ENCODE data around the gene FRYL. TPM values are rescaled to one million over a fixed set of nuclear protein-coding genes. Genes with fewer than 3 reads are reported as not detected.

The FRYL gene
- total and polyA plus RNA-seq, 2 of the 8 experiments (the other 6 are each of a cell fraction or from before 2014, with no cell fraction given), result 8.0 to 36.5 TPM

- Histone ChIP-seq H3K23ac (ENCODE audit: insufficient read length) (no peak overlapping the region), H3K4ac (replicated peaks; ENCODE audit: insufficient read length, low read depth, low read length) (no peak overlapping the region), H2BK15ac (ENCODE audit: low read length) (no peak overlapping the region), H4K8ac (ENCODE audit: extremely low read depth, insufficient read depth, low read length) (no peak overlapping the region), H4K5ac (ENCODE audit: insufficient read length, low read depth, low read length) (no peak overlapping the region), H3K79me2 (ENCODE audit: control insufficient read depth in 1 of 2, insufficient read depth in 2 of 2, low read length in 2 of 2) (peaks cover 0 to 12% of the 10 kb centered on the region in 2 experiments; a peak in 2 of 4 replicates), H2AFZ (ENCODE audit: low read length) (no peak overlapping the region), H3K18ac (ENCODE audit: extremely low read depth, low read length) (no peak overlapping the region), H3K56ac (replicated peaks; ENCODE audit: insufficient read length, low read depth, low read length) (no peak overlapping the region), H3K79me1 (ENCODE audit: low read depth, low read length) (no peaks in the 10 kb centered on the region; the same call in 1 of the 2 replicates), H3K36me3 (ENCODE audit: control insufficient read depth in 2 of 4, insufficient read depth in 4 of 4, low read length in 3 of 4) (no peaks in the 10 kb centered on the region; a peak in 1 of 8 replicates), H2AK5ac (ENCODE audit: low read depth, low read length) (no peak overlapping the region), H3K27ac (ENCODE audit: low read depth, low read length) (no peak overlapping the region), H3K23me2 (ENCODE audit: low read depth, low read length) (no peaks in the 10 kb centered on the region), H4K20me1 (replicated peaks in 1 of 2; ENCODE audit: control insufficient read depth in 1 of 2, insufficient read depth in 2 of 2, low read length in 2 of 2) (peaks cover under 1 to 2% of the 10 kb centered on the region in 2 experiments), H2BK120ac (replicated peaks; ENCODE audit: low read depth, low read length) (no peak overlapping the region), H2BK5ac (ENCODE audit: low read depth, low read length) (no peak overlapping the region), H2BK20ac (ENCODE audit: low read length) (no peak overlapping the region), H3K4me3 (ENCODE audit: extremely low read depth in 1 of 4, insufficient read depth in 2 of 4, low read depth in 3 of 4, low read length in 4 of 4) (no peak overlapping the region), H3K27me3 (replicated peaks in 1 of 4; ENCODE audit: control insufficient read depth in 3 of 4, extremely low read depth in 1 of 4, insufficient read depth in 3 of 4, low read length in 3 of 4) (no peaks in the 10 kb centered on the region), H2BK12ac (ENCODE audit: low read depth, low read length) (no peak overlapping the region), H3K9me3 (ENCODE audit: insufficient read depth in 2 of 2, low read depth in 1 of 2, low read length in 1 of 2) (no peaks in the 10 kb centered on the region), H3K4me1 (replicated peaks in 1 of 4; ENCODE audit: control insufficient read depth in 3 of 4, insufficient read depth in 4 of 4, low read length in 3 of 4) (no peaks in the 10 kb centered on the region), H3K14ac (ENCODE audit: insufficient read length) (no peak overlapping the region), H3K9ac (replicated peaks in 1 of 4; ENCODE audit: extremely low read depth in 1 of 4, low read depth in 3 of 4, low read length in 3 of 4) (no peak overlapping the region), H3K4me2 (ENCODE audit: insufficient read depth in 1 of 2, low read depth in 2 of 2, low read length in 2 of 2) (no peak overlapping the region), H4K91ac (replicated peaks; ENCODE audit: insufficient read length, low read length) (no peak overlapping the region)
- WGBS, 2 experiments (ENCODE audit: extremely low coverage in 1 of 2, insufficient coverage in 1 of 2, insufficient read length in 1 of 2, insufficient replicate concordance in 2 of 2, low coverage in 1 of 2, low lambda C conversion rate in 2 of 2, missing lambda C conversion rate in 1 of 2), result 95% methylated on average over 3 of the region's 3 CpGs; no CpG with 5 or more reads in 1 of the 2 experiments
- no peak for FAIRE-seq
- no peak for TF ChIP-seq CHD1 (IDR thresholded peaks at IDR 0.05; ENCODE audit: low read depth, low read length)
- TF ChIP-seq SIN3A (conservative IDR thresholded peaks at IDR 0.05 in 1 of 2, IDR thresholded peaks at IDR 0.05 in 1 of 2; ENCODE audit: low read depth in 1 of 2, low read length in 2 of 2), result no peak
- TF ChIP-seq POU5F1 (IDR thresholded peaks at IDR 0.05; ENCODE audit: low read depth, low read length), result no peak
- POLR2A ChIA-PET (ENCODE audit: partially characterized antibody), result no interaction called here
- DNase-seq (ENCODE audit: low read depth in 1 of 2, low spot score in 2 of 2), result no peak
- CTCF ChIA-PET (ENCODE audit: partially characterized antibody), result interaction anchor here (0.8 to 1.3 kb wide), 2 partner anchors 11 to 22 kb away, joined by 3 to 4 read pairs; no protein-coding TSS in a partner anchor
These were observed 134.8 kb downstream of the FRYL start for GRCh38 chr4:48645225-48645794.

Measured in H1 (cell line).